Neural progenitor cell (in vitro differentiated cells): ENCODE results near the gene HCST. TPM values are rescaled to one million over a fixed set of nuclear protein-coding genes. Genes with fewer than 3 reads are reported as not detected.

Source experiments
- DNase-seq: peaks from one replicate; pipeline ENCODE4 v3.0.0-alpha.2; 2016; ENCODE audit warnings: low spot score
- H2AFZ ChIP-seq: fragments of 200-600 bp; sonication (generic); replicated peaks from 2 replicates; pipeline ENCODE4 v1.6.1; 2016; ENCODE audit warnings: antibody characterized with exemption
- H3F3A ChIP-seq: fragments of 200-600 bp; sonication (generic); 2 replicates; pipeline ENCODE4 v1.6.1; 2016; ENCODE audit warnings: antibody characterized with exemption, low read depth
- H3K27ac ChIP-seq: fragments of 200-600 bp; sonication (generic); 2 replicates; pipeline ENCODE4 v1.5.1; 2016; ENCODE audit warnings: mild to moderate bottlenecking
- H3K27me3 ChIP-seq: fragments of 200-600 bp; sonication (generic); 2 replicates; pipeline ENCODE4 v1.6.1; 2016; ENCODE audit warnings: mild to moderate bottlenecking, moderate library complexity
- H3K36me3 ChIP-seq: fragments of 200-600 bp; sonication (generic); 2 replicates; pipeline ENCODE4 v1.5.1; 2016
- H3K4me1 ChIP-seq: fragments of 200-600 bp; sonication (generic); 2 replicates; pipeline ENCODE4 v1.6.1; 2016; ENCODE audit warnings: mixed run types
- H3K4me2 ChIP-seq: fragments of 200-600 bp; sonication (generic); 2 replicates; pipeline ENCODE4 v1.6.1; 2016
- H3K4me3 ChIP-seq: fragments of 200-600 bp; sonication (generic); 2 replicates; pipeline ENCODE4 v1.5.1; 2016
- H3K79me2 ChIP-seq: fragments of 200-600 bp; sonication (generic); 2 replicates; pipeline ENCODE4 v1.6.1; 2016; ENCODE audit warnings: low read depth
- H3K9ac ChIP-seq: fragments of 200-600 bp; sonication (generic); 2 replicates; pipeline ENCODE4 v1.6.1; 2016
- H3K9me3 ChIP-seq: fragments of 200-600 bp; sonication (generic); 2 replicates; pipeline ENCODE4 v1.5.1; 2016; ENCODE audit warnings: low read depth
- H4K20me1 ChIP-seq: fragments of 200-600 bp; sonication (generic); 2 replicates; pipeline ENCODE4 v1.6.1; 2016; ENCODE audit warnings: low read depth
- H3K27ac Mint-ChIP-seq: 3 replicates; pipeline ENCODE4 v1.8.0; 2021; ENCODE audit warnings: mixed read lengths
- H3K27me3 Mint-ChIP-seq: 2 replicates; pipeline ENCODE4 v1.8.0; 2022; ENCODE audit warnings: low read depth, mild to moderate bottlenecking, inconsistent platforms, moderate library complexity, mixed read lengths; ENCODE audit not compliant: insufficient read depth
- H3K36me3 Mint-ChIP-seq: 3 replicates; pipeline ENCODE4 v1.8.0; 2021; ENCODE audit warnings: mixed read lengths
- H3K4me1 Mint-ChIP-seq: 3 replicates; pipeline ENCODE4 v1.8.0; 2021; ENCODE audit warnings: mixed read lengths
- H3K4me3 Mint-ChIP-seq: 3 replicates; pipeline ENCODE4 v1.8.0; 2021; ENCODE audit warnings: mild to moderate bottlenecking, moderate library complexity, mixed read lengths
- H3K9me3 Mint-ChIP-seq: 3 replicates; pipeline ENCODE4 v1.8.0; 2020; ENCODE audit warnings: mixed read lengths
- EZH2 ChIP-seq: fragments of 200-600 bp; sonication (generic); IDR thresholded peaks from 2 replicates; pipeline ENCODE4 v1.6.1; 2017; ENCODE audit warnings: antibody characterized with exemption, mild to moderate bottlenecking, moderate library complexity
- EZH2phosphoT487 ChIP-seq: fragments of 200-600 bp; sonication (generic); IDR thresholded peaks from 2 replicates; pipeline ENCODE4 v1.6.1; 2017; ENCODE audit warnings: antibody characterized with exemption
- total RNA-seq: library from RNA; depleted of rRNA; stranded (reverse); fragments of >200 nt; gene quantifications from 2 replicates; pipeline ENCODE4 v1.2.3, GENCODE V29; 2015; ENCODE audit warnings: low replicate concordance
- TF ChIP-seq, protein P1 (sequence below): fragments of 200-600 bp; sonication (generic); IDR thresholded peaks from 2 replicates; pipeline ENCODE4 v1.5.1; 2017; ENCODE audit warnings: antibody characterized with exemption, mild to moderate bottlenecking

Gene HCST
- total RNA-seq, 1 donor from 2014 or later, result not detected

DNA sequence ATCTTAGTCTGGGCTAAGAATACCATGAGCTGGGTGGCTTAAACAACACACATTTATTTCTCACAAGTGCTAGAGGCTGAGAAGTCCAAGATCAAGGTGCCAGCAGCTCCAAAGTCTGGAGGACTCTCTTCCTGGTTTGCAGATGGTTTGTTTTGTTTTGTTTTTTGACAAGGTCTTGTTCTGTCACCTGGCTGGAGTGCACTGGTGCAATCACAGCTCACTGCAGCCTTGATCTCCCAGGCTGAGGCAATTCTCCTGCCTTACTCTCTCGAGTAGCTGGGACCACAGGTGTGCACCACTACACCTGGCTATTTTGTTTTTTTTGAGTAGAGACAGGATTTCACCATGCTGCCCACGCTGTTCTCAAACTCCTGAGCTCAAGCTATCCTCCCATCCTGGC, 18.4 kb upstream of the HCST start:
- no peak overlapping the region for H3K27ac ChIP-seq
- Mint-ChIP-seq H3K27ac (no peak overlapping the region), H3K9me3 (no peaks in the 10 kb centered on the region), H3K4me1 (peaks cover 9% of the 10 kb centered on the region), H3K27me3 (peaks cover 7% of the 10 kb centered on the region), H3K36me3 (peaks cover 16% of the 10 kb centered on the region), H3K4me3 (no peak overlapping the region)
- no peak overlapping the region for H3K9ac ChIP-seq
- H3K9me3 ChIP-seq, result no peaks in the 10 kb centered on the region
- TF ChIP-seq, protein P1, sequence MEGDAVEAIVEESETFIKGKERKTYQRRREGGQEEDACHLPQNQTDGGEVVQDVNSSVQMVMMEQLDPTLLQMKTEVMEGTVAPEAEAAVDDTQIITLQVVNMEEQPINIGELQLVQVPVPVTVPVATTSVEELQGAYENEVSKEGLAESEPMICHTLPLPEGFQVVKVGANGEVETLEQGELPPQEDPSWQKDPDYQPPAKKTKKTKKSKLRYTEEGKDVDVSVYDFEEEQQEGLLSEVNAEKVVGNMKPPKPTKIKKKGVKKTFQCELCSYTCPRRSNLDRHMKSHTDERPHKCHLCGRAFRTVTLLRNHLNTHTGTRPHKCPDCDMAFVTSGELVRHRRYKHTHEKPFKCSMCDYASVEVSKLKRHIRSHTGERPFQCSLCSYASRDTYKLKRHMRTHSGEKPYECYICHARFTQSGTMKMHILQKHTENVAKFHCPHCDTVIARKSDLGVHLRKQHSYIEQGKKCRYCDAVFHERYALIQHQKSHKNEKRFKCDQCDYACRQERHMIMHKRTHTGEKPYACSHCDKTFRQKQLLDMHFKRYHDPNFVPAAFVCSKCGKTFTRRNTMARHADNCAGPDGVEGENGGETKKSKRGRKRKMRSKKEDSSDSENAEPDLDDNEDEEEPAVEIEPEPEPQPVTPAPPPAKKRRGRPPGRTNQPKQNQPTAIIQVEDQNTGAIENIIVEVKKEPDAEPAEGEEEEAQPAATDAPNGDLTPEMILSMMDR, result no peak
- no peak for TF ChIP-seq EZH2phosphoT487
- TF ChIP-seq EZH2, result no peak
- H4K20me1 ChIP-seq, result peaks cover 11% of the 10 kb centered on the region
- H3F3A ChIP-seq, result no peaks in the 10 kb centered on the region
- H3K79me2 ChIP-seq, result no peaks in the 10 kb centered on the region
- no peak for DNase-seq
- no peaks in the 10 kb centered on the region for H3K27me3 ChIP-seq
- no peaks in the 10 kb centered on the region for H3K4me1 ChIP-seq
- no peak overlapping the region for H3K4me2 ChIP-seq
- H3K4me3 ChIP-seq, result no peak overlapping the region
- no peak overlapping the region for H2AFZ ChIP-seq
- no peaks in the 10 kb centered on the region for H3K36me3 ChIP-seq

DNA sequence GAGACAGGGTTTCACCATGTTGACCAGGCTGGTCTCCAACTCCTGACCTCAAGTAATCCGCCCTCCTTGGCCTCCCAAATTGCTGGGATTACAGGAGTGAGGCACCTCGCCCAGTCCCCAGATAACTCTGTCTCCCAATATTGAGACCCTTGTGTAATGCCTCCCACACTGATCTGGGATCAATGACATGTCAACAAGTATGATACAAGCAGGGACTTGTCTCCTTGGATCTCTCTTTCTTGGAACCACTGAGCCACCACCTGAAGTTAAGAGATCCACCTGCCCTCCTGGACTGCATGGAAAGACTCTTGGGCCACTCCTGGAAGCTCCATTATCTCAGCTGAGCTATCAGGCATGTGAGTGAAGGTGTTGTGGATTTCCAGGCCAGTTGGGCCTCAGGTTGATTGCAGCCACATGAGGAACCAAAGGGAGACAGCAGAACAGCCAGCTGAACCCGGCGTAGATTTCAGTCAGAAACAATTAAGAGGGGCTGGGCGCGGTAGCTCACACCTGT, 17.0 kb upstream of the HCST start:
- no peak overlapping the region for H2AFZ ChIP-seq
- H3K4me2 ChIP-seq, result no peak overlapping the region
- no peaks in the 10 kb centered on the region for H4K20me1 ChIP-seq
- Mint-ChIP-seq H3K27ac (no peak overlapping the region), H3K27me3 (peaks cover 5% of the 10 kb centered on the region), H3K4me3 (no peak overlapping the region), H3K9me3 (no peaks in the 10 kb centered on the region), H3K4me1 (no peaks in the 10 kb centered on the region), H3K36me3 (peaks cover 17% of the 10 kb centered on the region)
- no peak overlapping the region for H3K27ac ChIP-seq
- TF ChIP-seq EZH2 (no peak), EZH2phosphoT487 (no peak)
- TF ChIP-seq, protein P1, result no peak
- no peak overlapping the region for H3K9ac ChIP-seq
- H3F3A ChIP-seq, result no peaks in the 10 kb centered on the region
- no peaks in the 10 kb centered on the region for H3K4me1 ChIP-seq
- H3K9me3 ChIP-seq, result no peaks in the 10 kb centered on the region
- DNase-seq, result no peak
- no peaks in the 10 kb centered on the region for H3K27me3 ChIP-seq
- no peaks in the 10 kb centered on the region for H3K36me3 ChIP-seq
- H3K79me2 ChIP-seq, result no peaks in the 10 kb centered on the region
- H3K4me3 ChIP-seq, result no peak overlapping the region

DNA sequence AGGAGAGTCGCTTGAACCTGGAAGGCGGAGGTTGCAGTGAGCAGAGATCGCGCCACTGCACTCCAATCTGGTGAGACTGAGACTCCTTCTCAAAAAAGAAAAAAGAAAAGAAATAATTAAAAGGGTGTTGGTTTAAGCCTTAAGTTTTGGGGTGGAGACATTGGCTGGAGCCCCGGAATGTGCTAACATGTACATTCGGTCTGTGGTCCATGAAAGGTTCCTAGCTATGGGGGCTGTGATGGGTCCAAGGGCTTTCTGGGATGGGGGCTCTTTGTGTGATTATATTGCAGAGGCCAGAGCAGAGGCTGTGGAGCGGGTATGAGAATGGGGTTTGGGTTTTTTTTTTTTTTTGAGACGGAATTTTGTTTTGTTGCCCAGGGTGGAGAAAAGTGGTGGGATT, 16.4 kb upstream of the HCST start:
- Histone ChIP-seq H3K27ac (no peak overlapping the region), H4K20me1 (no peaks in the 10 kb centered on the region), H3F3A (no peaks in the 10 kb centered on the region), H3K9ac (no peak overlapping the region), H3K4me2 (no peak overlapping the region), H3K27me3 (no peaks in the 10 kb centered on the region), H2AFZ (no peak overlapping the region), H3K9me3 (no peaks in the 10 kb centered on the region), H3K79me2 (no peaks in the 10 kb centered on the region), H3K4me3 (no peak overlapping the region), H3K36me3 (no peaks in the 10 kb centered on the region), H3K4me1 (no peaks in the 10 kb centered on the region)
- Mint-ChIP-seq H3K27me3 (peaks cover 5% of the 10 kb centered on the region), H3K4me3 (no peak overlapping the region), H3K27ac (no peak overlapping the region), H3K9me3 (no peaks in the 10 kb centered on the region), H3K4me1 (no peaks in the 10 kb centered on the region), H3K36me3 (peaks cover 17% of the 10 kb centered on the region)
- TF ChIP-seq EZH2phosphoT487 (no peak), EZH2 (no peak)
- TF ChIP-seq, protein P1, result no peak
- DNase-seq, result no peak
